ENCODE results near the gene ALKBH1.
A peak's percentile ranks its signal among the peaks of the same experiment; 100 is the strongest.
"Not testable (repeated sequence)": the region's sequence is repeated elsewhere in the genome, so short reads cannot be mapped to it uniquely, and the experiment has no call there.

Gene ALKBH1

GRCh38 chr14:77649326-77649725 lies 58.5 kb downstream of the ALKBH1 start:
- Mint-ChIP-seq H3K4me3 (no peak overlapping the region), H3K9me3 (no peaks in the 10 kb centered on the region), H3K4me1 (ENCODE audit: low read depth) (peaks cover 8% of the 10 kb centered on the region), H3K27me3 (ENCODE audit: low read depth) (no peaks in the 10 kb centered on the region), H3K27ac (no peak overlapping the region), H3K36me3 (ENCODE audit: low read depth) (no peaks in the 10 kb centered on the region)

GRCh38 chr14:77648520-77649200 lies 59.2 kb downstream of the ALKBH1 start:
- no peaks in the 10 kb centered on the region for H3K27me3 Mint-ChIP-seq (ENCODE audit: low read depth)
- no peaks in the 10 kb centered on the region for H3K9me3 Mint-ChIP-seq
- no peaks in the 10 kb centered on the region for H3K36me3 Mint-ChIP-seq (ENCODE audit: low read depth)
- no peak overlapping the region for H3K4me3 Mint-ChIP-seq
- H3K4me1 Mint-ChIP-seq (ENCODE audit: low read depth) = peaks cover 7% of the 10 kb centered on the region
- no peak overlapping the region for H3K27ac Mint-ChIP-seq

GRCh38 chr14:77647853-77648252 lies 60.0 kb downstream of the ALKBH1 start:
- H3K4me1 Mint-ChIP-seq (ENCODE audit: low read depth) = peaks cover 7% of the 10 kb centered on the region
- H3K27me3 Mint-ChIP-seq (ENCODE audit: low read depth) = no peaks in the 10 kb centered on the region
- H3K36me3 Mint-ChIP-seq (ENCODE audit: low read depth) = no peaks in the 10 kb centered on the region
- H3K4me3 Mint-ChIP-seq = no peak overlapping the region
- H3K27ac Mint-ChIP-seq = no peak overlapping the region
- H3K9me3 Mint-ChIP-seq = no peaks in the 10 kb centered on the region

- no peaks in the 10 kb centered on the region for H3K27me3 Mint-ChIP-seq (ENCODE audit: low read depth)
These were observed 60.9 kb downstream of the ALKBH1 start for GRCh38 chr14:77646907-77647306.

GRCh38 chr14:77645520-77646230 lies 62.1 kb downstream of the ALKBH1 start:
- Mint-ChIP-seq H3K9me3 (no peaks in the 10 kb centered on the region), H3K4me3 (no peak overlapping the region), H3K36me3 (ENCODE audit: low read depth) (no peaks in the 10 kb centered on the region), H3K4me1 (ENCODE audit: low read depth) (peaks cover 12% of the 10 kb centered on the region), H3K27me3 (ENCODE audit: low read depth) (no peaks in the 10 kb centered on the region), H3K27ac (no peak overlapping the region)

More at GRCh38 chr14:77646907-77647306, 60.9 kb downstream of the ALKBH1 start:
- no peak overlapping the region for H3K4me3 Mint-ChIP-seq
- no peaks in the 10 kb centered on the region for H3K9me3 Mint-ChIP-seq
- H3K36me3 Mint-ChIP-seq (ENCODE audit: low read depth) = no peaks in the 10 kb centered on the region
- H3K27ac Mint-ChIP-seq = no peak overlapping the region
- peaks cover 7% of the 10 kb centered on the region for H3K4me1 Mint-ChIP-seq (ENCODE audit: low read depth)

GRCh38 chr14:77642407-77642806 lies 65.4 kb downstream of the ALKBH1 start:
- H3K36me3 Mint-ChIP-seq (ENCODE audit: low read depth) = peaks cover 2% of the 10 kb centered on the region
- no peaks in the 10 kb centered on the region for H3K27me3 Mint-ChIP-seq (ENCODE audit: low read depth)
- H3K4me3 Mint-ChIP-seq = peak overlapping the region; percentile 78
- peaks cover 12% of the 10 kb centered on the region for H3K4me1 Mint-ChIP-seq (ENCODE audit: low read depth)
- peaks cover 4% of the 10 kb centered on the region for H3K9me3 Mint-ChIP-seq
- peak overlapping the region; percentile 89 for H3K27ac Mint-ChIP-seq

GRCh38 chr14:77641534-77642341 lies 66.1 kb downstream of the ALKBH1 start:
- peak overlapping the region; percentile 89 for H3K27ac Mint-ChIP-seq
- no peaks in the 10 kb centered on the region for H3K27me3 Mint-ChIP-seq (ENCODE audit: low read depth)
- H3K9me3 Mint-ChIP-seq = peaks cover 7% of the 10 kb centered on the region
- H3K4me1 Mint-ChIP-seq (ENCODE audit: low read depth) = peaks cover 12% of the 10 kb centered on the region
- H3K4me3 Mint-ChIP-seq = peak overlapping the region; percentile 78
- peaks cover 2% of the 10 kb centered on the region for H3K36me3 Mint-ChIP-seq (ENCODE audit: low read depth)

GRCh38 chr14:77640756-77641533 lies 66.9 kb downstream of the ALKBH1 start:
- H3K4me3 Mint-ChIP-seq = peak overlapping the region; percentile 78
- peaks cover 7% of the 10 kb centered on the region for H3K9me3 Mint-ChIP-seq
- H3K4me1 Mint-ChIP-seq (ENCODE audit: low read depth) = peaks cover 12% of the 10 kb centered on the region
- no peaks in the 10 kb centered on the region for H3K27me3 Mint-ChIP-seq (ENCODE audit: low read depth)
- peak overlapping the region; percentile 89 for H3K27ac Mint-ChIP-seq
- H3K36me3 Mint-ChIP-seq (ENCODE audit: low read depth) = peaks cover 2% of the 10 kb centered on the region

GRCh38 chr14:77638771-77639171 lies 69.1 kb downstream of the ALKBH1 start:
- no peak overlapping the region for H3K4me3 Mint-ChIP-seq
- no peak overlapping the region for H3K27ac Mint-ChIP-seq
- no peaks in the 10 kb centered on the region for H3K27me3 Mint-ChIP-seq (ENCODE audit: low read depth)
- H3K4me1 Mint-ChIP-seq (ENCODE audit: low read depth) = peaks cover 12% of the 10 kb centered on the region
- H3K9me3 Mint-ChIP-seq = peaks cover 12% of the 10 kb centered on the region
- H3K36me3 Mint-ChIP-seq (ENCODE audit: low read depth) = peaks cover 2% of the 10 kb centered on the region

- peaks cover 19% of the 10 kb centered on the region for H3K9me3 Mint-ChIP-seq
- not testable (repeated sequence) for H3K4me3 Mint-ChIP-seq; H3K4me1 Mint-ChIP-seq (ENCODE audit: low read depth); H3K36me3 Mint-ChIP-seq (ENCODE audit: low read depth); H3K27ac Mint-ChIP-seq
- peaks cover 11% of the 10 kb centered on the region for H3K27me3 Mint-ChIP-seq (ENCODE audit: low read depth)
These were observed 72.0 kb downstream of the ALKBH1 start for GRCh38 chr14:77635869-77636268.

GRCh38 chr14:77635466-77635865 lies 72.4 kb downstream of the ALKBH1 start:
- H3K36me3 Mint-ChIP-seq (ENCODE audit: low read depth); H3K4me3 Mint-ChIP-seq; H3K27ac Mint-ChIP-seq; H3K4me1 Mint-ChIP-seq (ENCODE audit: low read depth): not testable (repeated sequence)
- Mint-ChIP-seq H3K27me3 (ENCODE audit: low read depth) (peaks cover 14% of the 10 kb centered on the region), H3K9me3 (peaks cover 19% of the 10 kb centered on the region)

- H3K9me3 Mint-ChIP-seq = peaks cover 22% of the 10 kb centered on the region
These were observed 77.7 kb downstream of the ALKBH1 start for GRCh38 chr14:77630111-77630510.

GRCh38 chr14:77625360-77625759 lies 82.5 kb downstream of the ALKBH1 start:
- peaks cover 13% of the 10 kb centered on the region for H3K27me3 Mint-ChIP-seq (ENCODE audit: low read depth)
- H3K4me3 Mint-ChIP-seq = no peak overlapping the region
- H3K27ac Mint-ChIP-seq = no peak overlapping the region
- peaks cover 4% of the 10 kb centered on the region for H3K4me1 Mint-ChIP-seq (ENCODE audit: low read depth)
- H3K9me3 Mint-ChIP-seq = peaks cover 10% of the 10 kb centered on the region
- peaks cover 2% of the 10 kb centered on the region for H3K36me3 Mint-ChIP-seq (ENCODE audit: low read depth)

More at GRCh38 chr14:77630111-77630510, 77.7 kb downstream of the ALKBH1 start:
- peaks cover 2% of the 10 kb centered on the region for H3K4me1 Mint-ChIP-seq (ENCODE audit: low read depth)
- no peaks in the 10 kb centered on the region for H3K36me3 Mint-ChIP-seq (ENCODE audit: low read depth)
- H3K4me3 Mint-ChIP-seq = no peak overlapping the region
- peaks cover 27% of the 10 kb centered on the region for H3K27me3 Mint-ChIP-seq (ENCODE audit: low read depth)
- no peak overlapping the region for H3K27ac Mint-ChIP-seq

- peaks cover 4% of the 10 kb centered on the region for H3K27me3 Mint-ChIP-seq (ENCODE audit: low read depth)
- peaks cover under 1% of the 10 kb centered on the region for H3K9me3 Mint-ChIP-seq
- H3K36me3 Mint-ChIP-seq (ENCODE audit: low read depth) = peaks cover 2% of the 10 kb centered on the region
- peaks cover 4% of the 10 kb centered on the region for H3K4me1 Mint-ChIP-seq (ENCODE audit: low read depth)
- no peak overlapping the region for H3K4me3 Mint-ChIP-seq
- no peak overlapping the region for H3K27ac Mint-ChIP-seq
These were observed 84.6 kb downstream of the ALKBH1 start for GRCh38 chr14:77623201-77623600.
